ENCODE data around the gene VAT1L.

The VAT1L gene

DNA sequence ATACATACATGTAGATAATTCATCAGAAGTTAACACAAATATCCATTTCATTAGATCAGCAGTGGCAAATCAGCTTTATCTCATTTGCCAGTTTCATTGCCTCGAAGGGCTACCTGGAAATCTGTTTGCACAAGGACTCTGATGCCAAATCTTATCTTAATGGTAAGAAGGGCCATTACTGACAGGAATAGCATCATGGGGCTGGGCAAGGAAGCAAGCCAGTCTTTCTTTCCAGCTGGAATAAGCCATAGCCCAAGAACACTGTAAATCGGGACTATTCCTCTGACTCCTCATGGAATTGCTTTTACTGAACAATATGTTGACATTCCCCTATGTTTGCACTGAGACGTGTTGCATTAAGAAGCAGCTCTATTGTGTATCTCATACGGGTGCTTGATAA, 132.6 kb downstream of the VAT1L start:
- FAIRE-seq: no peak
- TF ChIP-seq POLR2A (IDR thresholded peaks at IDR 0.05; ENCODE audit: low read depth, low read length) (no peak), TAF1 (IDR thresholded peaks at IDR 0.05; ENCODE audit: borderline replicate concordance, low read depth, low read length) (no peak), POLR2AphosphoS5 (IDR thresholded peaks at IDR 0.05; ENCODE audit: low read depth, low read length) (no peak)

DNA sequence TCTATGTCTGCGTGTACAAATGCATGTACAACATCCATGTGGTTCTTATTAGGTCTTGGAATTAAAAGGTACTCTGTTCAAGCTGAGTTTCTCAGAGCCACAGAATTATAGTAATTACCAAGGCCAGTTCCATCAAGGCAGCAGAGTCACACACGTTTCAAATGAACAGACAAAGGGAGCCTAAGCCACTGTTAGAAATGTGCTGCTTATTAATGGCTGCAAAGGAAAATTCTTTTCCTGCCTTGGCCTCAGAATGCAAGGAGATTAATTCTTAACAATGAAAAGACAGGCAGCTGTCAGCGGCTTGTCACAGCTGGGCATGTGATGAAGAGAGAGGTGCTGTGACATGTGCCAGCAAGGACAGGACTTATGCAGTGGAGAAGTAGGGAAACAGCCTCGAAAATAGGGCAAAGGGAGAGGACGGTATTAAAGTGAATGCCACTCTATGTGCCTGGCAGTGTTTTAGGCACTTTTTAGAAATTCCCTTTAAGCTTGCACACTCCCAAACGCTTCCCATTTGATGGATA, 133.9 kb downstream of the VAT1L start:
- FAIRE-seq (no peak), DNase-seq (ENCODE audit: insufficient read length) (no peak)
- no peak for TF ChIP-seq POLR2A (IDR thresholded peaks at IDR 0.05; ENCODE audit: low read depth, low read length)
- no peak for TF ChIP-seq POLR2AphosphoS5 (IDR thresholded peaks at IDR 0.05; ENCODE audit: low read depth, low read length)
- no peak for TF ChIP-seq TAF1 (IDR thresholded peaks at IDR 0.05; ENCODE audit: borderline replicate concordance, low read depth, low read length)

More for the DNA sequence above, 132.6 kb downstream of the VAT1L start:
- no peak for DNase-seq (ENCODE audit: insufficient read length)

GRCh38 chr16:77925531-77925930, 137.2 kb downstream of the VAT1L start:
- no peak for FAIRE-seq
- TF ChIP-seq POLR2AphosphoS5 (IDR thresholded peaks at IDR 0.05; ENCODE audit: low read depth, low read length) (no peak), POLR2A (IDR thresholded peaks at IDR 0.05; ENCODE audit: low read depth, low read length) (no peak), TAF1 (IDR thresholded peaks at IDR 0.05; ENCODE audit: borderline replicate concordance, low read depth, low read length) (no peak)
- no peak for DNase-seq (ENCODE audit: insufficient read length)

GRCh38 chr16:77928096-77928495, 139.7 kb downstream of the VAT1L start:
- TF ChIP-seq POLR2AphosphoS5 (IDR thresholded peaks at IDR 0.05; ENCODE audit: low read depth, low read length) (no peak), POLR2A (IDR thresholded peaks at IDR 0.05; ENCODE audit: low read depth, low read length) (no peak), TAF1 (IDR thresholded peaks at IDR 0.05; ENCODE audit: borderline replicate concordance, low read depth, low read length) (no peak)
- no peak for DNase-seq (ENCODE audit: insufficient read length)
- FAIRE-seq: no peak

- DNase-seq (ENCODE audit: insufficient read length) (no peak), FAIRE-seq (no peak)
- TF ChIP-seq POLR2A (IDR thresholded peaks at IDR 0.05; ENCODE audit: low read depth, low read length) (no peak), TAF1 (IDR thresholded peaks at IDR 0.05; ENCODE audit: borderline replicate concordance, low read depth, low read length) (no peak), POLR2AphosphoS5 (IDR thresholded peaks at IDR 0.05; ENCODE audit: low read depth, low read length) (no peak)
These were observed 140.6 kb downstream of the VAT1L start for GRCh38 chr16:77929004-77929403.

GRCh38 chr16:77931058-77931457, 142.7 kb downstream of the VAT1L start:
- no peak for FAIRE-seq
- no peak for DNase-seq (ENCODE audit: insufficient read length)
- TF ChIP-seq POLR2AphosphoS5 (IDR thresholded peaks at IDR 0.05; ENCODE audit: low read depth, low read length) (no peak), TAF1 (IDR thresholded peaks at IDR 0.05; ENCODE audit: borderline replicate concordance, low read depth, low read length) (no peak), POLR2A (IDR thresholded peaks at IDR 0.05; ENCODE audit: low read depth, low read length) (no peak)

GRCh38 chr16:77937473-77938149, 149.2 kb downstream of the VAT1L start:
- DNase-seq (ENCODE audit: insufficient read length): no peak
- TF ChIP-seq POLR2AphosphoS5 (IDR thresholded peaks at IDR 0.05; ENCODE audit: low read depth, low read length) (no peak), POLR2A (IDR thresholded peaks at IDR 0.05; ENCODE audit: low read depth, low read length) (no peak), TAF1 (IDR thresholded peaks at IDR 0.05; ENCODE audit: borderline replicate concordance, low read depth, low read length) (no peak)
- no peak for FAIRE-seq

DNA sequence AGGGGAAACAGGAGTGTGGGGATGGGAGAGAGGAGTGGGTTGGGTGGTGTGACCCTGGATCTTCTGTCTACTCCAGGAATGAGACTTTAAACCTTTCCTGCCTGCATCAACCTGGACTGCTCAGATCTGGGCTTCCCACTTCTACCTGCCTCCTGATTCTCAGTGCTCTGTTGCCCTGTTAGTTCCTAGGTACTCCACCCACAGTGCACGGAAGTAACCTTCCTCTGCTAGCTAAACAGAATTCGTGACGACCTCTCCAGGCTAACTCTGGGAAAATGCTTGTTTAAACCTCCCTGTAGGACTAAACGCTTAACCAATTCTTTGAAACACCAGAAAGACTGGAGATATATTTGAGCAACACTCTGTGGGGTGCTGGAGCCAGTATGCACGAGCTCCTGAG, 150.5 kb downstream of the VAT1L start:
- no peak for FAIRE-seq
- no peak for DNase-seq (ENCODE audit: insufficient read length)
- TF ChIP-seq POLR2AphosphoS5 (IDR thresholded peaks at IDR 0.05; ENCODE audit: low read depth, low read length) (no peak), POLR2A (IDR thresholded peaks at IDR 0.05; ENCODE audit: low read depth, low read length) (no peak), TAF1 (IDR thresholded peaks at IDR 0.05; ENCODE audit: borderline replicate concordance, low read depth, low read length) (no peak)

GRCh38 chr16:77939968-77940367, 151.6 kb downstream of the VAT1L start:
- TF ChIP-seq POLR2A (IDR thresholded peaks at IDR 0.05; ENCODE audit: low read depth, low read length) (no peak), TAF1 (IDR thresholded peaks at IDR 0.05; ENCODE audit: borderline replicate concordance, low read depth, low read length) (no peak), POLR2AphosphoS5 (IDR thresholded peaks at IDR 0.05; ENCODE audit: low read depth, low read length) (no peak)
- DNase-seq (ENCODE audit: insufficient read length) (no peak), FAIRE-seq (no peak)

- FAIRE-seq (no peak), DNase-seq (ENCODE audit: insufficient read length) (no peak)
- TF ChIP-seq POLR2A (IDR thresholded peaks at IDR 0.05; ENCODE audit: low read depth, low read length) (no peak), POLR2AphosphoS5 (IDR thresholded peaks at IDR 0.05; ENCODE audit: low read depth, low read length) (no peak), TAF1 (IDR thresholded peaks at IDR 0.05; ENCODE audit: borderline replicate concordance, low read depth, low read length) (no peak)
These were observed 155.4 kb downstream of the VAT1L start for GRCh38 chr16:77943801-77944200.

GRCh38 chr16:77944631-77945030, 156.3 kb downstream of the VAT1L start:
- FAIRE-seq (no peak), DNase-seq (ENCODE audit: insufficient read length) (no peak)
- TF ChIP-seq POLR2A (IDR thresholded peaks at IDR 0.05; ENCODE audit: low read depth, low read length) (no peak), TAF1 (IDR thresholded peaks at IDR 0.05; ENCODE audit: borderline replicate concordance, low read depth, low read length) (no peak), POLR2AphosphoS5 (IDR thresholded peaks at IDR 0.05; ENCODE audit: low read depth, low read length) (no peak)

GRCh38 chr16:77945126-77945525, 156.8 kb downstream of the VAT1L start:
- TF ChIP-seq TAF1 (IDR thresholded peaks at IDR 0.05; ENCODE audit: borderline replicate concordance, low read depth, low read length) (no peak), POLR2A (IDR thresholded peaks at IDR 0.05; ENCODE audit: low read depth, low read length) (no peak), POLR2AphosphoS5 (IDR thresholded peaks at IDR 0.05; ENCODE audit: low read depth, low read length) (no peak)
- no peak for FAIRE-seq
- no peak for DNase-seq (ENCODE audit: insufficient read length)

All from GM12892 (cell line).